ENCODE results near the gene ETFDH.

GRCh38 chr4:158758703-158759102 is 86.6 kb downstream of the ETFDH start:
- TF ChIP-seq, protein P1, sequence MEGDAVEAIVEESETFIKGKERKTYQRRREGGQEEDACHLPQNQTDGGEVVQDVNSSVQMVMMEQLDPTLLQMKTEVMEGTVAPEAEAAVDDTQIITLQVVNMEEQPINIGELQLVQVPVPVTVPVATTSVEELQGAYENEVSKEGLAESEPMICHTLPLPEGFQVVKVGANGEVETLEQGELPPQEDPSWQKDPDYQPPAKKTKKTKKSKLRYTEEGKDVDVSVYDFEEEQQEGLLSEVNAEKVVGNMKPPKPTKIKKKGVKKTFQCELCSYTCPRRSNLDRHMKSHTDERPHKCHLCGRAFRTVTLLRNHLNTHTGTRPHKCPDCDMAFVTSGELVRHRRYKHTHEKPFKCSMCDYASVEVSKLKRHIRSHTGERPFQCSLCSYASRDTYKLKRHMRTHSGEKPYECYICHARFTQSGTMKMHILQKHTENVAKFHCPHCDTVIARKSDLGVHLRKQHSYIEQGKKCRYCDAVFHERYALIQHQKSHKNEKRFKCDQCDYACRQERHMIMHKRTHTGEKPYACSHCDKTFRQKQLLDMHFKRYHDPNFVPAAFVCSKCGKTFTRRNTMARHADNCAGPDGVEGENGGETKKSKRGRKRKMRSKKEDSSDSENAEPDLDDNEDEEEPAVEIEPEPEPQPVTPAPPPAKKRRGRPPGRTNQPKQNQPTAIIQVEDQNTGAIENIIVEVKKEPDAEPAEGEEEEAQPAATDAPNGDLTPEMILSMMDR (IDR thresholded peaks at IDR 0.05), result no peak
- TF ChIP-seq POLR2A (IDR thresholded peaks at IDR 0.05), result no peak
